ENCODE data around the gene PHF21B.
"Not testable (repeated sequence)": the region's sequence is repeated elsewhere in the genome, so short reads cannot be mapped to it uniquely, and the experiment has no call there.

The PHF21B gene

GRCh38 chr22:44917372-44918165 lies 92.2 kb downstream of the PHF21B start:
- no peak for DNase-seq (ENCODE audit: low spot score)

GRCh38 chr22:44916281-44917231 lies 93.2 kb downstream of the PHF21B start:
- DNase-seq (ENCODE audit: low spot score), result no peak

GRCh38 chr22:44915441-44915840 lies 94.4 kb downstream of the PHF21B start:
- DNase-seq (ENCODE audit: low spot score), result no peak

DNA sequence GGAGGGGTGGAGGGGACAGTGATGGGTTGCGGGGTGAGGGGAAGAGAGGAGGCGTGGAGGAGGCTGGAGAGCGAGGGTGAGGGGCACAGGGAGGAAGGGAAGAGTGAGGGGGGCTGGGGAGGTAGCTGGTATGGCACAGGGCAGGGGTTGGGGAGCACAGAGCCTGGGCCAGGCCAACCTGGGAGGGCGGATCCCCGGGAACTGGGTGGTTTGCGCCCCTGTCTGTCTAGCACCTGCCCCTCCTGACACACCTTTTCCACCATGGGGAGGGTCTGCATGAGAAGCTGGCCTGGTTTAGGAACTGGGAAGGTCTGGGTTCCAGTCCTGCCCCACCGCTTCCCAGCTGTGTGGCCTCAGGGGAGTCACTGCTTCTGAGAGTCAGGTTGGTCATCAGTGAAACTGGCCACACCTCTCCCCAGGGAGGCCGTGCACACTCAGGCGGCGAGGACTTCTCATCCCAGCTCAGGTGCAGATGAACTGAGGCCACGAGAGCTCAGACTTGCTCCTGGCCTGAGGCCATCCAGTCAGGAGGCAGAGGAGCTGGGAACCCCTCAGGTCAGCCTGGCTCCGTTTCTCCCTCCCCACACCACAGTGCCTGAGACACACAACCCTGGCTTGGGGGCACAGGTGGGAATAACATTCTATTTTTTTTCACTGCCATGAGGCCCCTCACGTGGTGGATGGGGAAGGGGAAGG lies 95.6 kb downstream of the PHF21B start:
- DNase-seq (ENCODE audit: low spot score), result no peak

DNA sequence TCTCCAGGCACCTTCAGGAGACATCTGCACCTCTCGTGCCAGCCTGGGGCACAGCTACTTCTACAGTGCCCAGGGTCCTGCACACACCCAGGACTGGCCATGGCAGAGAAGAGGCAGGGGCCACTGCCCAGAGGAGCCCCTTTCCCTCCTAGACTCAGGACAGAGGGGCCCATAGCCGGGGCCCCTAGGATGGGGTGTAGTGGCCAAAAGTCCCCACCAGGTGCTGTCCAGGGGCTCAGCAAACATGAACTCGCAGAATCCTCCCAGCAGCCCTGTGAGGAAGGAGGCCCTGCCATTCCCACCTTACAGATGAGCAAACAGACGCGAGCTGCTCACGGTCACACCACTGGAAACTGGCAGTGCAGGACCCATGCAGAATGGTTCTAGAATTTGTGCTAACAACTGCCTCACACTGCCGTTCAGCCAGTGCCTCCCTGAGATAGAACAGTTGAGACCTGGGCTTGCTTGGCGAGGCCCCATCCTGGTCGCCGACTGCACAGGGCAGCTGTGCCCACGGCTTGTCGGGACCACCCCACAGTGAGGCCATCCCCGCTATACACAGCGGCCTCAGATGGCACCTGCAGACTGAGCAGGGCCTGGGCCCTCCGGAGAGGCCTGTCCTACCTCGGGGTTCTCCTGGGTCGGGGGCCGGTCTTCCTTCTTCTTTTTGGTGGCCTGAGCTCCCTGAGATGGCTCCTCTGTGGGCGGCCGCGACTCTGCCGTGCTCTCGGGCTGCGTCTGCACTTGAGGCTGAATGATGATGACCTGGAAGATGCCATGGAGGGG lies 96.4 kb downstream of the PHF21B start:
- DNase-seq (ENCODE audit: low spot score), result no peak

DNA sequence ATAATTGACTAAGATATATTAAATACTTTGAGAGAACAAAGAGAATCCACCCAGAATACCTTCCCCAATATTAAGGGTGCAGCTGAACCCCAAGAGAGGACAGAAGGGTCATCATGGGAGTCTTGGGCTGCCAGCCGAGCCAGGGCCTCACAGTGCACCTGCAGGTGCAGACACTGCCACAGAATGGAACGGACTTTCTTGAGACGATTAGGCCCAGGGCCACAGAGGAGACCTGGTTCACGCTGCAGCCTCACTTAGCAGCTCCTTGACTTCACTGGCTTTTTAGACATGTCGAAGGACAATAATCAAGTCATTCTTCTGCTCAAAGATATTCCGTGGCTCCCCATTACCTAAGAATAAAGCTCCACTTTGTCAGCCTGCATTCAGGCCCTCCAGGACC lies 100.6 kb downstream of the PHF21B start:
- no peak for DNase-seq (ENCODE audit: low spot score)

DNA sequence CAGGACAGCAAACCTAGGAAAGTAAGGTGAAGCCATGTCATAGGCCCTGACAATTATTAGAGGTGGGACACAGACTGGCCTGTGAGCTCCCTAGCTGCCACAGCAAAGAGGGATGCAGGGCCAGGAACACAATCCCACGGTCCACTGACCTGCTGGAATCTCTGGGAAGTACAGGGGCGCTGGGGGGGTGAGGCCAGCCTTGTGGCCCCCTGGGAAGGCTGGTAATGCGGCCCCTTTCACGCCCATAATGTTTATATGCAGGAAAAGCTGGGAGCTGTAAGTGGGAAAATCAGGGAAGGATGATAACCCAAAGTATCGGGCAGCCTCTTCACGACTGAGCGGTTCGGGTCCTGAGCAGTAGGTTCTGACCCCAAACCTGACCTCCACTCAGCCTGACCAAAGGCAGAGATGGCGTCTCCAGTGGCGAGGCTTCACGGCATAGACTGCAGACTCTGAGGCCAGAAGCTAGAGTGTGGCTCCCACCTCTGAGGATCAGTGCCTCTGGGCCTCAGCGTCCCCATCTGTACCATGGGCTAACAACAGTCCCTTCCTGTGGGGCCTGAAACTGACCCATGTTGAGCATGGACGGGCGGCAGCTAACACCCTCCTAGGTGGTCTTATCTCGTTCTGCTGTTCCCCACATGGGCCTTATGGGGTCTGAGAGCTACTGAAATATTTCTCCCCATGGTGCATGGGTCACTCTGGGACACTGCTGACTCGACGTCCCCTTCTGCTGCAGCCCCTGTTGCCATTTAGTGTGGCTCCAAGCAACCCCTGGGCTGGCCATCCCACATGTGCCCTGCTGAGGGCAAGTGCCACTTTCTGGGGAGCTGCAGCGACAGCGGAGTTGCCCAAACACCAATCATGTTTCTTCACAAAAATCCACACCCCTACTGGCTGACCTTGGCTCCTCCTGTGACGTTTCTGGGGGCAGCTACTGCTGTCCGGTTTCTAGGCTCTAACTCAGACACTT lies 101.8 kb downstream of the PHF21B start:
- no peak for DNase-seq (ENCODE audit: low spot score)

GRCh38 chr22:44906999-44907644 lies 102.7 kb downstream of the PHF21B start:
- DNase-seq (ENCODE audit: low spot score), result no peak

- no peak for DNase-seq (ENCODE audit: low spot score)
Measured at GRCh38 chr22:44906248-44906936, 103.4 kb downstream of the PHF21B start.

DNA sequence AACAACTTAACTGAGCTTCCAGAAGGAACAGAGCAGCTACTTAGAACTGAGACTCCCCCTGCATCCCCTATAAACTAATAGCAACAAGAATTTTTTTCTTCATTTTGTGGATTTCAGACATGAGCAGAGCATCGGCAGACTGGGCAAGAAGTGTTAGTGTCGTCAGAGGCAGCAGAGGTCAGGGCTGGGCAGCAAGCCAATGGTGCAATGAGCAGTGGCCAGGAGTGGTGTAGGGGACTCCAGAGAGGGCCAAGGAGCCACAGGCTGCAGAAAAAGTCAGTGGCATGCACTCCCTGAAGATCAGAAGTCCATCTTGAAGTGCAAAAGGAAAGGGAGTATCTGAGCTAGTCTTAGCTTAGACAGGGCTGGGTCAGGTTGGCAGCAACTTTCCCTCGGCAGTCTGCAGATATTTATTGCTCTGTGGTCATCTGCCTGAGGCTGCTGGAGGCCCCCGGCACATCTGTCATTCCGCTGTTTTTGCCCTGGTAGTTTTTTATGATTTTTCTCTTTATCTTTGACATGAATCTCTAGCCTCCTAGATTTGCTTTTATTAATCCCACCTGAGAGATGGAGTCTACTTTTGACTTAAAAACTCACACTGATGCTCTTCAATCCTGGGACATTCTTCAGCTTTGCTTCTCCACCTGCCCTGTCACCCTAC lies 105.2 kb downstream of the PHF21B start:
- DNase-seq (ENCODE audit: low spot score), result not testable (repeated sequence)

GRCh38 chr22:44903164-44903563 lies 106.6 kb downstream of the PHF21B start:
- not testable (repeated sequence) for DNase-seq (ENCODE audit: low spot score)

DNA sequence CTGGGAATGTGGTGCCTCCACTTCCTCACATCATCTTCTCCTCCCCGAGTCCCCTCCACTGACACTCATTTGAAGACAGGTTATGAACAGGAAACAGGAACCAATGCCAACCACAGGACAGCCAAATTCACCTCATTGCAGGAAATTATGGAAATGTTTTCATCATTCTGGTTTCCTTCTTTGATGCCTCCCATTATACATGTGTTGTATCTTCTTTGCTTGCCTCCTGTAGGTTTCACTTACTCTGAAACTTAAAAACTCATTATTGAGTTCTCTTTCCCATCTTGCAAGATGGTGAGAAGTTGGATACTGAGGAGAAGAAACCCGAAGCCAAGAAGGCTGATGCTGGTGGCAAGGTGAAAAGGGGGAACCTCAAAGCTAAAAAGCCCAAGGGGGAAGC lies 108.5 kb downstream of the PHF21B start:
- no peak for DNase-seq (ENCODE audit: low spot score)

- DNase-seq (ENCODE audit: low spot score), result no peak
Measured at GRCh38 chr22:44898236-44898635, 111.6 kb downstream of the PHF21B start.

DNA sequence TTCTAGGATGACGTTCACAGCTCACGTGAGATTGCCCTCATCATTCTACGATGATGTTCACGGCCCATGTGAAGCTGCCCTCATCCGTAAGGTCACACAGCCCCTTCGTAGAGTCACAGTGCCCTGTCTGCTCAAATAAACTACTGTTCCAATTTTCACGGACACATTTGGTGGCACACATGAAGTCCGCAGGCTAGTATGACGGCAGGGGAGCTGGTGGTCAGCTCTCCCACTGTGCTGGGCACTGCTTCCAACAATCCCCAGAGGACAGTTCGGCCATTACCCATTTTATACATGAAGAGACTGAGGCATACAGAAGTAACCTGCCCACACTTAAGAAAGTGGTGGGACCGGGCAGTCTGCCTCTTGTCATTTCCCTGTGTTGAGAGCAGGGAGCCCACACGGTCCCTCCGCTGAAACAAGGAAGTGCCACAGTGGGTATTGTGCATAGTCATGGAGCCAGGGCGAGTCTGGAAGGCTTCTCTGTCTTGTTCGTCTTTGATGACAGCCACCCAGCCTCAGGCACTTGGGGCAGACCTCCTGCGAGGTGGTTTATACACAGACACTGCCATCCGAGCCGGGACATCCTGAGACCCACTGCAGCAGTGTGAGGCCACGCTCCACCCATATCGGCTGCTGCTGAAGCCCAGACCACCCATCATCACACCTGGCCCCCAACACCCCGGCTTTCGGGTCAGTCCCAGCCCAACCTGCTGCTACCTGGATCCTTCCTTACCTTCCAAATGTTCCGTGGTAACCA lies 114.3 kb downstream of the PHF21B start:
- DNase-seq (ENCODE audit: low spot score), result no peak

DNA sequence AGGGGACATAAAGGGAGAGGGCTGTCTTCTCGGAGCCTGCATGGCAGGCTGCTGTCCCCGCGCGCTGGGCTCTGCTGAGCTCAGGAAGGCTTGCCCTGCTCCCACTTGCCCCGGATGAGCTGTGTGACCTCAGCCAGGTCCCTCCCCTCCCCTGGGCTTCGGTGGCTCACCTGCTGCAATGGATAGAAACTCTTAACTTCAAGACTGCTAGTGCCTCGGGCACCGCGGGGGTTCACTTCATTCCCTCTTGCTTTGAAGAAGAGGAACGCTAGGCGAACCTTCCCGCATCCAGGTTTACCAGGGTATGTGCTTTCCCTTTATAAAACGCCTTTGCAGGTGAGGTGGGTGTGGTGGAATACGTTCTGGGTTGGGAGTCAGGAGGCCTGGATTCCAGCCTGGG lies 115.0 kb downstream of the PHF21B start:
- DNase-seq (ENCODE audit: low spot score), result no peak

GRCh38 chr22:44894321-44894720 lies 115.5 kb downstream of the PHF21B start:
- no peak for DNase-seq (ENCODE audit: low spot score)

DNA sequence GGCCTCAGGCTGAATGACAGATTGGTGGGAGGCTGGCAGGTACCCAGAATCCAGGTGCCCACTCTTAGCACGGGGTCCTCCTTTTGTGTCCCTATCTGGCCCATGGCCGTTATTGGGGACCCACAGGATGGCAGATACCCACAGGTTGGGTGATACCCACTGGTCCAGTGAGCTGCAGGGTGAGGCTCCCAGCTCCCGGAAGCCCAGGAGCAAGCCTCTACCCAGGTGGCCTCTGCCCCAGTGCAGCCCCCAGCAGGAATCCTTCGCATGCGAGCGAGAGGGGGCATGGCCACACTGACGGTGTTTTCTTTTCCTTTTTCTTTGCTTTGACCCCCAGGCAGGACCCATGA lies 116.1 kb downstream of the PHF21B start:
- DNase-seq (ENCODE audit: low spot score), result no peak

Data from LoVo (cell line).